ENCODE measurements around the gene GPR62. TPM values are rescaled to one million over a fixed set of nuclear protein-coding genes. Genes with fewer than 3 reads are reported as not detected.

GPR62 gene
- total and polyA plus RNA-seq, 8 donors = 0.08 to 0.26 (median 0.09) TPM; not detected in 2

- no peak overlapping the region for H3K27ac ChIP-seq
- TF ChIP-seq CTCF (IDR thresholded peaks at IDR 0.05) = no peak
- ATAC-seq (no peak), DNase-seq (no peak), FAIRE-seq (no peak)
- H3K4me3 ChIP-seq = no peak overlapping the region
- no peaks in the 10 kb centered on the region for H3K9me3 ChIP-seq
- H3K36me3 ChIP-seq = peaks cover 0 to under 1% (median 0%) of the 10 kb centered on the region in 3 donors
- intact Hi-C loops (cut with DNase I) = loop anchor here (5.0 kb wide), 2 partner anchors 127 to 142 kb away; no protein-coding TSS in a partner anchor
- H3K27me3 ChIP-seq = no peaks in the 10 kb centered on the region
- WGBS, 2 donors = 56 to 71% methylated on average over 2 of the region's 2 CpGs
- H3K4me1 ChIP-seq = peaks cover 1 to 2% (median 1%) of the 10 kb centered on the region in 3 donors
These were observed 44.7 kb downstream of the GPR62 start for GRCh38 chr3:51999846-52000245.

- intact Hi-C loops (cut with DNase I) = loop anchor here (5.0 kb wide), 2 partner anchors 126 to 141 kb away; no protein-coding TSS in a partner anchor
- FAIRE-seq (no peak), ATAC-seq (peak; percentile 50 to 80 (median 79)), DNase-seq (peak; percentile 58 to 87 (median 75))
- TF ChIP-seq CTCF (IDR thresholded peaks at IDR 0.05) = peak; percentile 79 to 83 (median 81)
- no peaks in the 10 kb centered on the region for H3K27me3 ChIP-seq
- no peak overlapping the region for H3K27ac ChIP-seq
- 1% methylated on average over 14 to 18 of the region's 18 CpGs for WGBS, 2 donors
- H3K36me3 ChIP-seq = no peaks in the 10 kb centered on the region
- peaks cover 4 to 11% (median 6%) of the 10 kb centered on the region in 3 donors for H3K4me1 ChIP-seq
- no peaks in the 10 kb centered on the region for H3K9me3 ChIP-seq
- H3K4me3 ChIP-seq = no peak overlapping the region
These were observed 46.3 kb downstream of the GPR62 start for GRCh38 chr3:52001443-52001974.

- no peak for DNase-seq
- intact Hi-C loops (cut with DNase I) = loop anchor here (5.0 kb wide), 2 partner anchors 125 to 140 kb away; no protein-coding TSS in a partner anchor
- ATAC-seq = no peak
- 65 to 70% methylated on average over 6 of the region's 6 CpGs for WGBS, 2 donors
- H3K27me3 ChIP-seq = no peaks in the 10 kb centered on the region
- no peak for FAIRE-seq
- no peak for TF ChIP-seq CTCF (IDR thresholded peaks at IDR 0.05)
- H3K27ac ChIP-seq = no peak overlapping the region
- H3K36me3 ChIP-seq = no peaks in the 10 kb centered on the region
- H3K4me1 ChIP-seq = peaks cover 4 to 11% (median 6%) of the 10 kb centered on the region in 3 donors
- no peak overlapping the region for H3K4me3 ChIP-seq
- no peaks in the 10 kb centered on the region for H3K9me3 ChIP-seq
These were observed 47.6 kb downstream of the GPR62 start for GRCh38 chr3:52002748-52003147.

GRCh38 chr3:52004163-52004787, 49.1 kb downstream of the GPR62 start:
- intact Hi-C loops (cut with DNase I) = loop anchor here (5.0 kb wide), 2 partner anchors 123 to 138 kb away; no protein-coding TSS in a partner anchor
- no peaks in the 10 kb centered on the region for H3K36me3 ChIP-seq
- H3K27ac ChIP-seq = no peak overlapping the region
- H3K9me3 ChIP-seq = no peaks in the 10 kb centered on the region
- no peak for ATAC-seq
- WGBS, 2 donors = 69 to 76% methylated on average over 16 of the region's 16 CpGs
- peaks cover 4 to 11% (median 6%) of the 10 kb centered on the region in 3 donors for H3K4me1 ChIP-seq
- no peaks in the 10 kb centered on the region for H3K27me3 ChIP-seq
- FAIRE-seq = no peak
- no peak overlapping the region for H3K4me3 ChIP-seq
- TF ChIP-seq CTCF (IDR thresholded peaks at IDR 0.05) = no peak
- no peak for DNase-seq

Data from pancreas (tissue), 10 donors.